Endothelial cell of umbilical vein (primary cell): ENCODE results near the gene INTS6L. TPM values are rescaled to one million over a fixed set of nuclear protein-coding genes. Genes with fewer than 3 reads are reported as not detected.

Experiments
- BruUV-seq: library from RNA; stranded (reverse); fragments of 400-500 nt; replicated peaks from 2 replicates; lab custom pipeline; 2021; lab: Mats Ljungman, UMichigan
- CTCF ChIA-PET: fragments of 300-600, 350-600 bp; sonication (Branson Sonifier 250); formaldehyde crosslinking; loops from one replicate; lab custom pipeline; 2021; ENCODE audit warnings: antibody characterized with exemption, inconsistent platforms; lab: Charles Lee
- POLR2A ChIA-PET: fragments of 300-600, 350-600 bp; sonication (Branson Sonifier 250); formaldehyde crosslinking; loops from one replicate; lab custom pipeline; 2021; ENCODE audit warnings: antibody characterized with exemption, inconsistent platforms; lab: Charles Lee
- DNase-seq: peaks from one replicate; pipeline ENCODE4 v3.0.0-alpha.2; 2011; ENCODE audit warnings: low read depth, low spot score
- FAIRE-seq: peaks from 2 replicates; lab custom pipeline; 2011; peaks lifted over from hg19 to GRCh38; lab: Jason Lieb, UNC
- H2AFZ ChIP-seq: 2 replicates; pipeline ENCODE4 v1.6.0; 2012; ENCODE audit warnings: low read depth, low read length, control low read depth, inconsistent platforms
- H3K27ac ChIP-seq: 2 replicates; pipeline ENCODE4 v1.5.1; 2011; ENCODE audit warnings: low read depth, mild to moderate bottlenecking, control low read depth, low read length, moderate library complexity; ENCODE audit not compliant: insufficient read depth
- H3K27me3 ChIP-seq, 2 experiments: 2 replicates each; pipeline versions ENCODE4 v1.6.0 to v1.6.1; 2011; ENCODE audit warnings: low read length in 2 of 2, mixed read lengths in 1 of 2; ENCODE audit not compliant: control insufficient read depth in 2 of 2, insufficient read depth in 2 of 2
- H3K36me3 ChIP-seq, 2 experiments: 2 replicates in 1 of 2; 3 replicates in 1 of 2; pipeline ENCODE4 v1.5.1; 2011; ENCODE audit warnings: low read length in 2 of 2, mild to moderate bottlenecking in 1 of 2, moderate library complexity in 1 of 2; ENCODE audit not compliant: control insufficient read depth in 2 of 2, insufficient read depth in 2 of 2; ENCODE audit errors: extremely low read depth in 1 of 2
- H3K4me1 ChIP-seq: 3 replicates; pipeline ENCODE4 v1.5.1; 2011; ENCODE audit warnings: mild to moderate bottlenecking, low read length; ENCODE audit not compliant: control insufficient read depth, insufficient read depth; ENCODE audit errors: extremely low read depth
- H3K4me2 ChIP-seq: 2 replicates; pipeline ENCODE4 v1.6.1; 2011; ENCODE audit warnings: low read length, control low read depth, mixed read lengths; ENCODE audit not compliant: insufficient read depth
- H3K4me3 ChIP-seq, 3 experiments: fragments of 200-600 bp in 1 of 3; sonication (generic), shearing (Covaris generic) in 1 of 3; replicated peaks in 1 of 3; 2 replicates each; pipeline ENCODE4 v1.5.1; 2011 to 2016; ENCODE audit warnings: control low read depth in 3 of 3, low read length in 3 of 3, mild to moderate bottlenecking in 2 of 3, inconsistent platforms in 1 of 3, low read depth in 1 of 3, moderate library complexity in 1 of 3; ENCODE audit not compliant: insufficient read depth in 1 of 3
- H3K79me2 ChIP-seq: 2 replicates; pipeline ENCODE4 v1.6.0; 2012; ENCODE audit warnings: low read length, inconsistent platforms; ENCODE audit not compliant: control insufficient read depth, insufficient read depth
- H3K9ac ChIP-seq: replicated peaks from 2 replicates; pipeline ENCODE3; 2011; ENCODE audit warnings: low read length, control low read depth; ENCODE audit not compliant: insufficient read depth; ENCODE audit errors: extremely low read depth
- H3K9me1 ChIP-seq: replicated peaks from 3 replicates; pipeline ENCODE4 v1.6.0; 2011; ENCODE audit warnings: mild to moderate bottlenecking, low read length; ENCODE audit not compliant: control insufficient read depth, insufficient read depth; ENCODE audit errors: extremely low read depth
- H3K9me3 ChIP-seq: replicated peaks from 2 replicates; pipeline ENCODE4 v1.5.1; 2012; ENCODE audit warnings: low read length, inconsistent platforms; ENCODE audit not compliant: control insufficient read depth, insufficient read depth
- H4K20me1 ChIP-seq: replicated peaks from 2 replicates; pipeline ENCODE3; 2011; ENCODE audit warnings: mild to moderate bottlenecking, low read length; ENCODE audit not compliant: control insufficient read depth, insufficient read depth; ENCODE audit errors: extremely low read depth
- CTCF ChIP-seq, 2 donors: IDR thresholded peaks; 1 replicate in 1 of 2; 2 replicates in 1 of 2; pipeline ENCODE4 v1.5.1; 2011; ENCODE audit warnings: low read length in 2 of 2, mild to moderate bottlenecking in 2 of 2, moderate library complexity in 2 of 2, control low read depth in 1 of 2, inconsistent platforms in 1 of 2, low read depth in 1 of 2; ENCODE audit not compliant: insufficient read depth in 1 of 2; ENCODE audit errors: extremely low read depth in 1 of 2
- EZH2 ChIP-seq: IDR thresholded peaks from 2 replicates; pipeline ENCODE4 v1.6.1; 2012; ENCODE audit warnings: borderline replicate concordance, low read depth, mild to moderate bottlenecking, moderate library complexity, low read length, inconsistent platforms; ENCODE audit not compliant: severe bottlenecking
- FOS ChIP-seq: IDR thresholded peaks from 2 replicates; pipeline ENCODE4 v1.6.1; 2011; ENCODE audit warnings: mild to moderate bottlenecking, low read length, moderate library complexity, borderline replicate concordance; ENCODE audit not compliant: insufficient read depth
- GATA2 ChIP-seq: IDR thresholded peaks from 2 replicates; pipeline ENCODE4 v1.7.0; 2011; ENCODE audit warnings: low read depth, mild to moderate bottlenecking, moderate library complexity, mixed read lengths, low read length; ENCODE audit not compliant: insufficient read length, insufficient read depth
- JUN ChIP-seq: IDR thresholded peaks from 2 replicates; pipeline ENCODE4 v1.6.1; 2011; ENCODE audit warnings: borderline replicate concordance, low read depth; ENCODE audit not compliant: insufficient read length, insufficient read depth
- MAX ChIP-seq: IDR thresholded peaks from 2 replicates; pipeline ENCODE4 v1.6.1; 2011; ENCODE audit not compliant: insufficient read depth, insufficient read length
- MYC ChIP-seq: IDR thresholded peaks from one replicate; pipeline ENCODE4 v1.6.1; 2011; ENCODE audit warnings: mild to moderate bottlenecking, low read depth, low read length
- POLR2A ChIP-seq: IDR thresholded peaks from 2 replicates; pipeline ENCODE4 v1.6.1; 2012; ENCODE audit warnings: low read depth, mild to moderate bottlenecking, control low read depth, low read length
- POLR2AphosphoS5 ChIP-seq: IDR thresholded peaks from 2 replicates; pipeline ENCODE4 v1.6.1; 2012; ENCODE audit warnings: low read depth, mild to moderate bottlenecking, control low read depth, low read length, moderate library complexity; ENCODE audit not compliant: insufficient read depth
- dilution Hi-C: fragments of 300-500 bp; cut with MboI; formaldehyde crosslinking; loops from one replicate; pipeline ENCODE4 v1.15.0; 2019; ENCODE audit warnings: low sequenced_read_pairs; ENCODE audit not compliant: extremely low pct_ligation_motif_present
- intact Hi-C: fragments of 100-400 bp; cut with micrococcal nuclease; formaldehyde crosslinking; loops from one replicate; pipeline ENCODE4 v1.10.0; 2022
- polyA plus RNA-seq, 4 experiments: library from polyadenylated mRNA; depleted of rRNA in 3 of 4; stranded (reverse) in 3 of 4; unstranded in 1 of 4; fragments of >200 nt; gene quantifications; 2 replicates each; pipeline versions ENCODE4 v1.2.1 to v1.2.3, GENCODE V29; 2011 to 2012; ENCODE audit warnings: missing spikeins in 1 of 4
- total RNA-seq: library from RNA; stranded (reverse); gene quantifications from 2 replicates; pipeline ENCODE4 v1.2.3, GENCODE V29; 2021

INTS6L gene
- total and polyA plus RNA-seq, 2 donors (not counting 3 experiments of a cell fraction or from before 2014, with no cell fraction given): 5.2 to 7.5 TPM

GRCh38 chrX:135595543-135595942 is 75.1 kb downstream of the INTS6L start:
- TF ChIP-seq JUN: no peak
- TF ChIP-seq MAX: no peak
- TF ChIP-seq MYC: no peak
- no peak for TF ChIP-seq GATA2
- TF ChIP-seq EZH2: no peak
- TF ChIP-seq FOS: no peak
- TF ChIP-seq POLR2AphosphoS5: no peak
- TF ChIP-seq POLR2A: no peak
- TF ChIP-seq CTCF (IDR thresholded peaks at IDR 0.05; ENCODE audit: extremely low read depth in 1 of 2, insufficient read depth in 1 of 2, low read depth in 1 of 2, low read length in 2 of 2): no peak
- ChIA-PET CTCF (interaction anchor here (1.2 to 2.3 kb wide), 2 partner anchors 98 to 111 kb away, joined by 3 to 12 read pairs; no protein-coding TSS in a partner anchor), POLR2A (no interaction called here)
- H3K9me1 ChIP-seq: no peaks in the 10 kb centered on the region
- no peaks in the 10 kb centered on the region for H3K4me1 ChIP-seq
- H3K27me3 ChIP-seq: no peaks in the 10 kb centered on the region
- dilution Hi-C loops: no loop called here
- H3K9me3 ChIP-seq: no peaks in the 10 kb centered on the region
- no peak overlapping the region for H3K9ac ChIP-seq
- no peaks in the 10 kb centered on the region for H3K79me2 ChIP-seq
- H2AFZ ChIP-seq: no peak overlapping the region
- H3K4me2 ChIP-seq: no peak overlapping the region
- DNase-seq (no peak), FAIRE-seq (no peak)
- H3K4me3 ChIP-seq: no peak overlapping the region
- intact Hi-C loops: loop anchor here (5.0 to 10.0 kb wide), 2 partner anchors 73 to 481 kb away; partner anchors contain the start of gene INTS6L
- H3K36me3 ChIP-seq: no peaks in the 10 kb centered on the region
- H4K20me1 ChIP-seq: no peaks in the 10 kb centered on the region
- no TSS peak for BruUV-seq
- H3K27ac ChIP-seq: no peak overlapping the region
